ENCODE measurements around the gene OR2B6.

DNA sequence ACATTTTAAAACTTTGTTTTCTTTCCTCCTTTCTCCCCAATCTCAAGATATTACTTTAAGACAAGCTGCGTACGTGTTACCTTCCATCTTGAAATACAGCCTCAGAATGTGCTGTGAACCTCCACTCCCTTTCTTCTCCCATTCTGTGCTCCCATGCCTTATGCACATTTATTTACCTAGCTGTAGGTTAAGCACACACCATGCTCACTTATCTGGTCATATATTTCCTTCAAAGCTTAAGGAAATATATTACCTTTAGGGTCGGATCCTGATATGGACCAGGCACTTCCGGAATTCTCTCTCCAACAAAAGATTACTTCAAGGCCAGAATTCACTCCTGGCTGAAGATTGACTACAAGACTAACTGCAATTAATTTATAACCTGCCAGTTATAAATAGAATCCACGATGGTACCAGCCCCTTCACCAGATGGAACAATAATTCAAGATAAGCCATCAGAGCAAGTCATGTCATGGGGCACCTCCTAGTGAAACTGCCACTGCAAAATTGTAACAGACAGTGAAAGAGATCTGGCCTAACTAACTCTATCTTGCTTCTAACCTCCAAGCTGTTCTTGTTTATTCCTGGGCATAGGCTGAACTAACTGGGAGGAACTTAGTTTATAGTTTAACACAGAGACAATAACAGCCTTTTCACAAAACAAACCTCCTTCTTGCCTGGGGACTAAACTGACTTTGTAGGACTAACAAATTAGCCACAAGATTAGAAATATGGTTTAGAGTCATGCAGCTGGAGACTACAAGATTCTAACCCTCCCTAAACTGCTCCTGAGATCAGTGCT lies 47.5 kb downstream of the OR2B6 start:
- TF ChIP-seq, protein P1, sequence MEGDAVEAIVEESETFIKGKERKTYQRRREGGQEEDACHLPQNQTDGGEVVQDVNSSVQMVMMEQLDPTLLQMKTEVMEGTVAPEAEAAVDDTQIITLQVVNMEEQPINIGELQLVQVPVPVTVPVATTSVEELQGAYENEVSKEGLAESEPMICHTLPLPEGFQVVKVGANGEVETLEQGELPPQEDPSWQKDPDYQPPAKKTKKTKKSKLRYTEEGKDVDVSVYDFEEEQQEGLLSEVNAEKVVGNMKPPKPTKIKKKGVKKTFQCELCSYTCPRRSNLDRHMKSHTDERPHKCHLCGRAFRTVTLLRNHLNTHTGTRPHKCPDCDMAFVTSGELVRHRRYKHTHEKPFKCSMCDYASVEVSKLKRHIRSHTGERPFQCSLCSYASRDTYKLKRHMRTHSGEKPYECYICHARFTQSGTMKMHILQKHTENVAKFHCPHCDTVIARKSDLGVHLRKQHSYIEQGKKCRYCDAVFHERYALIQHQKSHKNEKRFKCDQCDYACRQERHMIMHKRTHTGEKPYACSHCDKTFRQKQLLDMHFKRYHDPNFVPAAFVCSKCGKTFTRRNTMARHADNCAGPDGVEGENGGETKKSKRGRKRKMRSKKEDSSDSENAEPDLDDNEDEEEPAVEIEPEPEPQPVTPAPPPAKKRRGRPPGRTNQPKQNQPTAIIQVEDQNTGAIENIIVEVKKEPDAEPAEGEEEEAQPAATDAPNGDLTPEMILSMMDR (IDR thresholded peaks at IDR 0.05), result no peak
- no peak for TF ChIP-seq ZFX (IDR thresholded peaks at IDR 0.05; ENCODE audit: borderline replicate concordance)
